HG03103 (cell line): ENCODE measurements around the gene AKAP7.

Source experiments
- ATAC-seq: cut with Tn5 transposase; IDR thresholded peaks from one replicate; pipeline ENCODE4 v1.9.1; 2021; ENCODE audit warnings: low read depth; ENCODE audit not compliant: unreplicated experiment

AKAP7 gene

GRCh38 chr6:131132360-131132759 lies 2.9 kb upstream of the AKAP7 start:
- no peak for ATAC-seq

- ATAC-seq = no peak
These were observed 867 bp upstream of the AKAP7 start for GRCh38 chr6:131134220-131134979.

- no peak for ATAC-seq
These were observed 355 bp upstream of the AKAP7 start for GRCh38 chr6:131134980-131135243.

- no peak for ATAC-seq
These were observed 937 bp downstream of the AKAP7 start for GRCh38 chr6:131136021-131136786.

- ATAC-seq = no peak
These were observed 4.3 kb downstream of the AKAP7 start for GRCh38 chr6:131139599-131139998.

GRCh38 chr6:131143319-131143718 lies 8.1 kb downstream of the AKAP7 start:
- ATAC-seq = no peak

- ATAC-seq = no peak
These were observed 11.6 kb downstream of the AKAP7 start for GRCh38 chr6:131146865-131147264.

- no peak for ATAC-seq
These were observed 21.1 kb downstream of the AKAP7 start for GRCh38 chr6:131156411-131156810.

- ATAC-seq = no peak
These were observed 24.3 kb downstream of the AKAP7 start for GRCh38 chr6:131159578-131159977.

- ATAC-seq = no peak
These were observed 25.0 kb downstream of the AKAP7 start for GRCh38 chr6:131160254-131160758.

GRCh38 chr6:131161987-131162386 lies 26.7 kb downstream of the AKAP7 start:
- no peak for ATAC-seq

- no peak for ATAC-seq
These were observed 28.6 kb downstream of the AKAP7 start for GRCh38 chr6:131163886-131164285.

GRCh38 chr6:131164506-131164905 lies 29.2 kb downstream of the AKAP7 start:
- no peak for ATAC-seq

GRCh38 chr6:131167773-131168172 lies 32.5 kb downstream of the AKAP7 start:
- no peak for ATAC-seq

- no peak for ATAC-seq
These were observed 34.3 kb downstream of the AKAP7 start for GRCh38 chr6:131169613-131170012.

GRCh38 chr6:131172222-131172621 lies 37.0 kb downstream of the AKAP7 start:
- no peak for ATAC-seq

GRCh38 chr6:131173680-131174079 lies 38.4 kb downstream of the AKAP7 start:
- no peak for ATAC-seq

- no peak for ATAC-seq
These were observed 40.3 kb downstream of the AKAP7 start for GRCh38 chr6:131175564-131175963.

GRCh38 chr6:131177996-131178395 lies 42.7 kb downstream of the AKAP7 start:
- no peak for ATAC-seq

GRCh38 chr6:131182991-131183425 lies 47.7 kb downstream of the AKAP7 start:
- no peak for ATAC-seq

GRCh38 chr6:131183427-131184095 lies 48.3 kb downstream of the AKAP7 start:
- no peak for ATAC-seq
